22Rv1 (cell line): ENCODE data around the gene EBPL.

Experiments
- CTCF ChIP-seq: fragments of 450-650 bp; IDR thresholded peaks from 2 replicates; pipeline ENCODE4 v1.5.1; 2017; ENCODE audit warnings: mild to moderate bottlenecking
- ZFX ChIP-seq: fragments of 450-650 bp; IDR thresholded peaks from 2 replicates; pipeline ENCODE4 v1.6.1; 2017; ENCODE audit warnings: antibody characterized with exemption, borderline replicate concordance

- TF ChIP-seq CTCF = no peak
- TF ChIP-seq ZFX = no peak
These were observed 63.2 kb downstream of the EBPL start, which contains the start of gene ARL11 for GRCh38 chr13:49627831-49628652.
